ENCODE data around the gene LTBP2. TPM values are rescaled to one million over a fixed set of nuclear protein-coding genes. Genes with fewer than 3 reads are reported as not detected.

The LTBP2 gene
- total and polyA plus RNA-seq, 2 of the 13 experiments (the other 11 are each of a cell fraction or from before 2014, with no cell fraction given), result 0.20 to 0.41 TPM

DNA sequence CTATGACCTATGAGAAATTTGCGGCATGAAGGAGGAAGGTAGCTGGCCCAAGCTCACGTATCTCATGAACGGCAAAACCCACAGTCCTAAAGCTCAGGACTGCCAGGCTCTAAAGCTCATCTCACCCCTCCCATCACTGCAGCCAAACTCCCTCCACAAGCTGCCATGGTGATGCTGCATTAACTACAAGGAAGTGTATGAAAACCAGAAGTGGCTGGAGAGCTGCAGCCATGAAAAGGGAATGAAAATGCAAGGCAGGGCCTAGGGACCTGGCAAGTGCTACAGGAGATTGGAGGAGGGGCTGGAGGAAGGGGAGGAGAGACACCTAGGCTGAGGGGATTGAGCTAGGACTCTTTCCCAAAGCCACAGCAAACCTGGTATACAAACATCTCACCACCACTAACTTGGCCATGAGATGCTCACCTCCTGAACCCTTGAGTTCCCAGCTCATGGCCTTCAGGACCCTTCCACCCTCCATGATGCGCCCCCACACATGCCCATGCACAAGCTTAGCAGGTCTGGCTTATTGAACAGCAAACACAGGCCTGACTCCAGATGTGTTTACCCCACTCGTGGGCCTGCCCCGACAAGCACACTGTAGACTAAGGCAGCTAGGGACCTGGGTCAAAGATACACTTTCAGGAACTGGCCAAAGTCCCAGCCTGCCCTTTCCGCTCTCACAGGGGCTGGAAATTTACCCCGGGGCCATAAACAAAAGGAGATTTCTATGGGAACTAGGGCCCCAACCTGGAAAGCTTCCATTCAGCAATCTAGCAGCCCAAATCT, 42.0 kb downstream of the LTBP2 start (continued):
- no peak for TF ChIP-seq PAWR (CRISPR knock-in tag; IDR thresholded peaks at IDR 0.05; ENCODE audit: borderline replicate concordance)
- TF ChIP-seq, protein P1, sequence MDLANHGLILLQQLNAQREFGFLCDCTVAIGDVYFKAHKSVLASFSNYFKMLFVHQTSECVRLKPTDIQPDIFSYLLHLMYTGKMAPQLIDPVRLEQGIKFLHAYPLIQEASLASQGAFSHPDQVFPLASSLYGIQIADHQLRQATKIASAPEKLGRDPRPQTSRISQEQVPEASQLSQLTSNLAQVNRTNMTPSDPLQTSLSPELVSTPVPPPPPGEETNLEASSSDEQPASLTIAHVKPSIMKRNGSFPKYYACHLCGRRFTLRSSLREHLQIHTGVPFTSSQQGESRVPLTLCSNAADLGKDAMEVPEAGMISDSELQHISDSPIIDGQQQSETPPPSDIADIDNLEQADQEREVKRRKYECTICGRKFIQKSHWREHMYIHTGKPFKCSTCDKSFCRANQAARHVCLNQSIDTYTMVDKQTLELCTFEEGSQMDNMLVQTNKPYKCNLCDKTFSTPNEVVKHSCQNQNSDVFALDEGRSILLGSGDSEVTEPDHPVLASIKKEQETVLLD (CRISPR knock-in tag; IDR thresholded peaks at IDR 0.05; ENCODE audit: low read depth), result no peak
- TF ChIP-seq ZNF260 (CRISPR knock-in tag; IDR thresholded peaks at IDR 0.05; ENCODE audit: borderline replicate concordance, low read depth), result no peak
- TF ChIP-seq, protein P2, sequence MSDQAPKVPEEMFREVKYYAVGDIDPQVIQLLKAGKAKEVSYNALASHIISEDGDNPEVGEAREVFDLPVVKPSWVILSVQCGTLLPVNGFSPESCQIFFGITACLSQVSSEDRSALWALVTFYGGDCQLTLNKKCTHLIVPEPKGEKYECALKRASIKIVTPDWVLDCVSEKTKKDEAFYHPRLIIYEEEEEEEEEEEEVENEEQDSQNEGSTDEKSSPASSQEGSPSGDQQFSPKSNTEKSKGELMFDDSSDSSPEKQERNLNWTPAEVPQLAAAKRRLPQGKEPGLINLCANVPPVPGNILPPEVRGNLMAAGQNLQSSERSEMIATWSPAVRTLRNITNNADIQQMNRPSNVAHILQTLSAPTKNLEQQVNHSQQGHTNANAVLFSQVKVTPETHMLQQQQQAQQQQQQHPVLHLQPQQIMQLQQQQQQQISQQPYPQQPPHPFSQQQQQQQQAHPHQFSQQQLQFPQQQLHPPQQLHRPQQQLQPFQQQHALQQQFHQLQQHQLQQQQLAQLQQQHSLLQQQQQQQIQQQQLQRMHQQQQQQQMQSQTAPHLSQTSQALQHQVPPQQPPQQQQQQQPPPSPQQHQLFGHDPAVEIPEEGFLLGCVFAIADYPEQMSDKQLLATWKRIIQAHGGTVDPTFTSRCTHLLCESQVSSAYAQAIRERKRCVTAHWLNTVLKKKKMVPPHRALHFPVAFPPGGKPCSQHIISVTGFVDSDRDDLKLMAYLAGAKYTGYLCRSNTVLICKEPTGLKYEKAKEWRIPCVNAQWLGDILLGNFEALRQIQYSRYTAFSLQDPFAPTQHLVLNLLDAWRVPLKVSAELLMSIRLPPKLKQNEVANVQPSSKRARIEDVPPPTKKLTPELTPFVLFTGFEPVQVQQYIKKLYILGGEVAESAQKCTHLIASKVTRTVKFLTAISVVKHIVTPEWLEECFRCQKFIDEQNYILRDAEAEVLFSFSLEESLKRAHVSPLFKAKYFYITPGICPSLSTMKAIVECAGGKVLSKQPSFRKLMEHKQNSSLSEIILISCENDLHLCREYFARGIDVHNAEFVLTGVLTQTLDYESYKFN (CRISPR knock-in tag; conservative IDR thresholded peaks at IDR 0.05), result peak; percentile 58
- no peak for TF ChIP-seq ZNF569 (CRISPR knock-in tag; IDR thresholded peaks at IDR 0.05; ENCODE audit: borderline replicate concordance)
- TF ChIP-seq NAIF1 (CRISPR knock-in tag; IDR thresholded peaks at IDR 0.05; ENCODE audit: borderline replicate concordance), result no peak
- TF ChIP-seq HHEX (CRISPR knock-in tag; IDR thresholded peaks at IDR 0.05), result no peak
- TF ChIP-seq TEAD3 (CRISPR knock-in tag; optimal IDR thresholded peaks at IDR 0.05; ENCODE audit: borderline replicate concordance), result no peak
- TF ChIP-seq ZFY (CRISPR knock-in tag; IDR thresholded peaks at IDR 0.05), result peak; percentile 24; the same call in 1 of the 2 replicates
- no peak for TF ChIP-seq CBX1 (IDR thresholded peaks at IDR 0.05; ENCODE audit: low read depth)
- TF ChIP-seq ARNT2 (CRISPR knock-in tag; IDR thresholded peaks at IDR 0.05; ENCODE audit: low read depth), result no peak
- TF ChIP-seq HDAC2 (CRISPR knock-in tag; IDR thresholded peaks at IDR 0.05), result peak; percentile 14; the same call in 1 of the 2 replicates
- TF ChIP-seq ZNF333 (CRISPR knock-in tag; IDR thresholded peaks at IDR 0.05; ENCODE audit: borderline replicate concordance), result no peak
- no peak for TF ChIP-seq ZFP36L1 (CRISPR knock-in tag; IDR thresholded peaks at IDR 0.05)
- TF ChIP-seq PAF1 (CRISPR knock-in tag; IDR thresholded peaks at IDR 0.05), result no peak
- no peak for TF ChIP-seq KLF15 (CRISPR knock-in tag; IDR thresholded peaks at IDR 0.05; ENCODE audit: borderline replicate concordance)
- TF ChIP-seq, protein P3, sequence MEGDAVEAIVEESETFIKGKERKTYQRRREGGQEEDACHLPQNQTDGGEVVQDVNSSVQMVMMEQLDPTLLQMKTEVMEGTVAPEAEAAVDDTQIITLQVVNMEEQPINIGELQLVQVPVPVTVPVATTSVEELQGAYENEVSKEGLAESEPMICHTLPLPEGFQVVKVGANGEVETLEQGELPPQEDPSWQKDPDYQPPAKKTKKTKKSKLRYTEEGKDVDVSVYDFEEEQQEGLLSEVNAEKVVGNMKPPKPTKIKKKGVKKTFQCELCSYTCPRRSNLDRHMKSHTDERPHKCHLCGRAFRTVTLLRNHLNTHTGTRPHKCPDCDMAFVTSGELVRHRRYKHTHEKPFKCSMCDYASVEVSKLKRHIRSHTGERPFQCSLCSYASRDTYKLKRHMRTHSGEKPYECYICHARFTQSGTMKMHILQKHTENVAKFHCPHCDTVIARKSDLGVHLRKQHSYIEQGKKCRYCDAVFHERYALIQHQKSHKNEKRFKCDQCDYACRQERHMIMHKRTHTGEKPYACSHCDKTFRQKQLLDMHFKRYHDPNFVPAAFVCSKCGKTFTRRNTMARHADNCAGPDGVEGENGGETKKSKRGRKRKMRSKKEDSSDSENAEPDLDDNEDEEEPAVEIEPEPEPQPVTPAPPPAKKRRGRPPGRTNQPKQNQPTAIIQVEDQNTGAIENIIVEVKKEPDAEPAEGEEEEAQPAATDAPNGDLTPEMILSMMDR (CRISPR knock-in tag; IDR thresholded peaks at IDR 0.05), result 0 out of 2 replicates have a peak, but pooled peaks have one; percentile 2
- TF ChIP-seq NR1H2 (CRISPR knock-in tag; IDR thresholded peaks at IDR 0.05; ENCODE audit: borderline replicate concordance, low read depth), result no peak
- no peak for TF ChIP-seq KDM1A (CRISPR knock-in tag; IDR thresholded peaks at IDR 0.05)
- TF ChIP-seq KDM5B (CRISPR knock-in tag; IDR thresholded peaks at IDR 0.05; ENCODE audit: borderline replicate concordance), result no peak
- no peak for TF ChIP-seq ZNF331 (CRISPR knock-in tag; IDR thresholded peaks at IDR 0.05)
- TF ChIP-seq ZNF30 (CRISPR knock-in tag; IDR thresholded peaks at IDR 0.05), result no peak

Measured in HepG2 (cell line).